Suprapubic skin (tissue), 4 donors: ENCODE data around the gene MAFF. TPM values are rescaled to one million over a fixed set of nuclear protein-coding genes. Genes with fewer than 3 reads are reported as not detected.
"Not testable (repeated sequence)": the region's sequence is repeated elsewhere in the genome, so short reads cannot be mapped to it uniquely, and the experiment has no call there.

Experiments used
- DNase-seq, 2 donors: peaks; one replicate each; pipeline ENCODE4 v3.0.0-alpha.2; 2019; ENCODE audit warnings: low spot score in 2 of 2
- H3K27ac ChIP-seq: fragments of 200-600 bp; sonication (generic); one replicate; pipeline ENCODE4 v1.5.1; 2019
- H3K27me3 ChIP-seq: fragments of 200-600 bp; sonication (generic); one replicate; pipeline ENCODE4 v1.5.1; 2019
- H3K36me3 ChIP-seq: fragments of 200-600 bp; sonication (generic); one replicate; pipeline ENCODE4 v1.5.1; 2019
- H3K4me1 ChIP-seq: fragments of 200-600 bp; sonication (generic); one replicate; pipeline ENCODE4 v1.5.1; 2019
- H3K4me3 ChIP-seq: fragments of 200-600 bp; sonication (generic); one replicate; pipeline ENCODE4 v1.5.1; 2019; ENCODE audit warnings: mild to moderate bottlenecking
- H3K9me3 ChIP-seq: fragments of 200-600 bp; sonication (generic); one replicate; pipeline ENCODE4 v1.5.1; 2019
- CTCF ChIP-seq, 2 donors: fragments of 200-600 bp in 1 of 2; fragments of 450-650 bp in 1 of 2; sonication (generic) in 1 of 2; IDR thresholded peaks; one replicate each; pipeline ENCODE4 v1.5.1; 2016 to 2019; ENCODE audit warnings: antibody characterized with exemption in 2 of 2, mild to moderate bottlenecking in 1 of 2, moderate library complexity in 1 of 2
- EP300 ChIP-seq: sonication (generic); formaldehyde crosslinking; IDR thresholded peaks from one replicate; pipeline ENCODE4 v1.6.1; 2017; ENCODE audit warnings: antibody characterized with exemption
- POLR2A ChIP-seq, 2 donors: fragments of 450-650 bp; IDR thresholded peaks; one replicate each; pipeline ENCODE4 v1.6.1; 2017; ENCODE audit warnings: antibody characterized with exemption in 2 of 2, mild to moderate bottlenecking in 2 of 2, moderate library complexity in 2 of 2
- POLR2AphosphoS5 ChIP-seq, 3 donors: sonication (generic); formaldehyde crosslinking; IDR thresholded peaks; one replicate each; pipeline ENCODE4 v1.6.1; 2017; ENCODE audit warnings: antibody characterized with exemption in 3 of 3
- WGBS: methylation state at CpG from one replicate; pipeline ENCODE4 v1.1.5; 2018; 5-methylcytosine and 5-hydroxymethylcytosine counted together
- total RNA-seq, 4 donors: library from RNA; depleted of rRNA; stranded (reverse); fragments of >200 nt; gene quantifications; one replicate each; pipeline ENCODE4 v1.1.0, GENCODE V29; 2016

Gene MAFF
- 10 to 100 TPM; 27.3 to 70.1 (median 52.8) TPM for total RNA-seq

GRCh38 chr22:38201711-38202436, at the start of gene MAFF:
Gene MAFF (plus strand): TSS chr22:38201994. CDS start chr22:38213854, 11,860 bp downstream.
- H3K27me3 ChIP-seq: no peaks in the 10 kb centered on the region
- H3K4me3 ChIP-seq: peak within 1 kb of the TSS; percentile 95
- TF ChIP-seq CTCF (IDR thresholded peaks at IDR 0.05): no peak
- TF ChIP-seq POLR2AphosphoS5 (IDR thresholded peaks at IDR 0.05): peak; percentile 72 to 98 (median 95)
- peak; percentile 88 to 96 for TF ChIP-seq POLR2A (IDR thresholded peaks at IDR 0.05)
- H3K27ac ChIP-seq: peak within 1 kb of the TSS; percentile 100
- H3K4me1 ChIP-seq: peaks cover 37% of the 10 kb centered on the region
- H3K9me3 ChIP-seq: no peaks in the 10 kb centered on the region
- WGBS: no CpG with 5 or more reads among the region's 85 CpGs
- peak; percentile 97 to 98 for DNase-seq
- H3K36me3 ChIP-seq: no peaks in the 10 kb centered on the region

GRCh38 chr22:38153821-38154562, 47.8 kb upstream of the MAFF start:
- peak in 1 of 2 donors; percentile 48 for DNase-seq
- H3K36me3 ChIP-seq: no peaks in the 10 kb centered on the region
- TF ChIP-seq EP300 (no peak), CTCF (IDR thresholded peaks at IDR 0.05) (no peak), POLR2AphosphoS5 (IDR thresholded peaks at IDR 0.05) (no peak), POLR2A (IDR thresholded peaks at IDR 0.05) (no peak)
- H3K4me3 ChIP-seq: no peak overlapping the region
- H3K27me3 ChIP-seq: no peaks in the 10 kb centered on the region
- 50% methylated on average over 1 of the region's 4 CpGs for WGBS
- H3K4me1 ChIP-seq: peaks cover 16% of the 10 kb centered on the region
- H3K27ac ChIP-seq: peak overlapping the region; percentile 5
- H3K9me3 ChIP-seq: no peaks in the 10 kb centered on the region

GRCh38 chr22:38154563-38154915, 47.3 kb upstream of the MAFF start:
- H3K36me3 ChIP-seq, H3K4me3 ChIP-seq, H3K27me3 ChIP-seq, H3K27ac ChIP-seq, H3K9me3 ChIP-seq: not testable (repeated sequence)
- peak in 1 of 2 donors; percentile 1 for DNase-seq
- WGBS: 50% methylated on average over 1 of the region's 1 CpG
- H3K4me1 ChIP-seq: peaks cover 16% of the 10 kb centered on the region

GRCh38 chr22:38155703-38156102, 46.1 kb upstream of the MAFF start:
- H3K4me1 ChIP-seq: peaks cover 14% of the 10 kb centered on the region
- DNase-seq: no peak
- no peaks in the 10 kb centered on the region for H3K27me3 ChIP-seq
- no peaks in the 10 kb centered on the region for H3K36me3 ChIP-seq
- no peak overlapping the region for H3K27ac ChIP-seq
- H3K4me3 ChIP-seq: no peak overlapping the region
- H3K9me3 ChIP-seq: no peaks in the 10 kb centered on the region
- TF ChIP-seq EP300 (no peak), POLR2A (IDR thresholded peaks at IDR 0.05) (no peak), CTCF (IDR thresholded peaks at IDR 0.05) (no peak), POLR2AphosphoS5 (IDR thresholded peaks at IDR 0.05) (no peak)
- 97% methylated on average over 1 of the region's 1 CpG for WGBS

- DNase-seq: peak in 1 of 2 donors; percentile 48
- Histone ChIP-seq H3K4me3 (no peak overlapping the region), H3K36me3 (peaks cover 17% of the 10 kb centered on the region), H3K27me3 (no peaks in the 10 kb centered on the region), H3K4me1 (peaks cover 4% of the 10 kb centered on the region), H3K9me3 (no peaks in the 10 kb centered on the region), H3K27ac (no peak overlapping the region)
- WGBS: 92% methylated on average over 14 of the region's 14 CpGs
- TF ChIP-seq CTCF (IDR thresholded peaks at IDR 0.05) (no peak), POLR2AphosphoS5 (IDR thresholded peaks at IDR 0.05) (no peak), EP300 (no peak)
Measured at GRCh38 chr22:38162881-38163843, 38.6 kb upstream of the MAFF start.
